ENCODE results near the gene PYCARD.
"Not testable (repeated sequence)": the region's sequence is repeated elsewhere in the genome, so short reads cannot be mapped to it uniquely, and the experiment has no call there.

The PYCARD gene

DNA sequence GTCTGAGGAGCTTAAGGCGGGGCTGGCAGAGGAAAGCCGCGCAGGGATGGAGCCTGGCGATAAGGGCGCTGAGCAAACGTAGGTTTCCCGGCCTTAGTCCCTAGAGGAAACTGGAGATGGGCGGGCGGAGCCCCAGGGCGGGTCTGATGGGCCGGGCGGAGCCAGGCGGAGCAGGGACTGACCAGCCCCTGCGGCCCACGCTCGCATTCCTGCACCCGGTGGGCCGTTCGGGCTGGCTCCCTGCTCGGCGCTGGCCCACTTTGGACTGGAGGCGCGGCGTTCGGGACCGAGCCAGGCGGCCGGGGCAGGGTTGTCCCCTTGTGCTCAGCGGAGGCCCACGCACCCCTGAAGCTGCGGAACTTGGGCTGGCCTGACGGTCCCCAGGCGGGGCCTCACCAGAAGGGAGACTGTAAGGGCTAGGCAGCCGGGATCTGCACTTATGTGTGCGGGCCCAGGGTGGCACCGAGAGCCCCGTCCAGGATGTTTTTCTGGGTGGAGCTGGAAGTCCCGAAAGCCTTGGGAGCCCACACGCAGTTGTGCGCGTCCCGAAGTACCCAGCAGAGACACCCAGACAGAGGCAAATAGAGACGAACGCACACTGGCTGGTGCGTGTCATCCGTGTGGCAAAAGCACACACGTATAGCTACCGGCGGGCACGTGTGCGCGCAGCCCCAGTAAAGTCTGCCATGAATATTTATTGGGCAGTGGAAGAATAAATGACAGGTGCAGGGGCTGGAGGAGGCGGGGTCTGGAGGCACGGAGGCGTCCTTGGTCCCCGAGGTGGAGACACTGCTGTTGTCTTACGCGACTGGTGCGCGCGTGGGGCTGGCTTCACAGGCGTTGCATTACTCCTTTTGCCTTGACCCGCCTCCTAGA is 13.0 kb upstream of the PYCARD start:
- no peak for DNase-seq (ENCODE audit: low spot score)

DNA sequence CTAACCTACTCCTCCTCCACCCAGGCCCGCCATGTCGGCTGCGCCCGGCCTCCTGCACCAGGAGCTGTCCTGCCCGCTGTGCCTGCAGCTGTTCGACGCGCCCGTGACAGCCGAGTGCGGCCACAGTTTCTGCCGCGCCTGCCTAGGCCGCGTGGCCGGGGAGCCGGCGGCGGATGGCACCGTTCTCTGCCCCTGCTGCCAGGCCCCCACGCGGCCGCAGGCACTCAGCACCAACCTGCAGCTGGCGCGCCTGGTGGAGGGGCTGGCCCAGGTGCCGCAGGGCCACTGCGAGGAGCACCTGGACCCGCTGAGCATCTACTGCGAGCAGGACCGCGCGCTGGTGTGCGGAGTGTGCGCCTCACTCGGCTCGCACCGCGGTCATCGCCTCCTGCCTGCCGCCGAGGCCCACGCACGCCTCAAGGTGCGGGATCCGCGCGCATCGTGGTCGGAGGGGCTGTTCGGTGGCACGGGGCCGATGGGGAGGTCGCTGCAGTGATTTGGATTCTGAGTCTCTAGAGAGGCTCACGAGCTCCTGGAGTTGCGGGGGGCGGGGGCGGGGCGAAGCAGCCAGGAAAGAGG is 12.2 kb upstream of the PYCARD start:
- no peak for DNase-seq (ENCODE audit: low spot score)

DNA sequence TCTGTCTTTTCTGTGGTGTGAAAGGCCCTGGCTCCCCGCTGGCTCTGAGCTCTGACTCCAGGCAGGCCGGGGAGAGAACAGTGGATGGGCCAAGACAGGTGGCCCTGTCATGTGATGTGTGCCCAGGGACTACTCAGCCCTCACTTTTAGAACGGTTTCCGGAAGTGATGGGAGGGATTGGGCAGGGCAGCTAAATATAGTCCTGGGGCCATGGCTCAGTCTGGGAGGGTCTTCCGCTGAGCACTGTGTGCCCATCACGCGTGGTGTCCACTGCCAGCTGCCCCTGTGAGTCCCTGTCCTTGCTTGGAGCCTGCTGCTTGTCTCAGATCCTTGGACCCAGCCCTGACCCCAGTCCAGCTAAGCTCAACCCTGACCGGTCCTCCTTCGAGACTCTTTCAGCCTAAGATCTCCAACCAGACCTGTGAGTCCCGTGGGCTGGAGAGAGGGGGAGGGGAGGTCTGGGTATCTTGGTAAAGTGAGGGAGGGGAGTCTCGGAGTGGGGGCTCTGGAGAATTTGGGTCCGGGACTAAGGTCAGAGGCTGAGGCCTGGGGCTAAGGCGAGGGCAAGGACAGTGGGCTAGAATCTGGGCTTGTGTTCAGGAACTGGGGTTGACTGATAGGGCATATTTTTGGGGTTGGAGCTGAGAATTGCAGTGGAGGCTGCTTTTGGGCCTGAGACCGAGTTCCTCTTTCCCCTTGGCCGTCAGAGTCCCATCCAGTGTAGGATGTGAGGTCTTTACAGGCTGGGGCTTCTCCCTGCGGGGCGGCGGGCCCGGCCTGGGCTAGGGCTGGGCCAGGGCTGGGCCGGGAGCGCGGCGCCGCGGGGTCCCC is 11.5 kb upstream of the PYCARD start, which contains the start of gene TRIM72:
Gene TRIM72, plus strand, starts transcription at position 243 of the 831 bp plus-strand sequence. CDS start 620 bp downstream, outside the sequence.
- DNase-seq (ENCODE audit: low spot score) = no peak

DNA sequence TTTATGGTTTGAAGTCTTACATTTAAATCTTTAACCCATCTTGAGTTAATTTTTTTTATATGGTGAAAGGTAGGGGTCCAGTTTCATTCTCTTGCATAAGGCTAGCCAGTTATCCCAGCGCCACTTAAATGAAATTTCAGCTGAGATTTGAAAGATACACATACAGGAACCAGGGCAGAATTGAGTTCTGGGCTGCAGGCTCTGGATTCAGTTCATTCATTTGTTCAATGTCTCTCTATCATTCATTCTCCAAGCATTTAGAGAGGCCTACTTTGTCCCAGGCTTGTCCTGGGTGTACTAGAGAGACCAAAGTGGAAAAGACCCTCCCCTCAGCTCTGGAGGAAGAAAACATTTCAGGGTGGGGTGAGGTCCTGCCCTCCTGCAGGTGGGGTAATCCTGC is 10.8 kb upstream of the PYCARD start:
- no peak for DNase-seq (ENCODE audit: low spot score)

DNA sequence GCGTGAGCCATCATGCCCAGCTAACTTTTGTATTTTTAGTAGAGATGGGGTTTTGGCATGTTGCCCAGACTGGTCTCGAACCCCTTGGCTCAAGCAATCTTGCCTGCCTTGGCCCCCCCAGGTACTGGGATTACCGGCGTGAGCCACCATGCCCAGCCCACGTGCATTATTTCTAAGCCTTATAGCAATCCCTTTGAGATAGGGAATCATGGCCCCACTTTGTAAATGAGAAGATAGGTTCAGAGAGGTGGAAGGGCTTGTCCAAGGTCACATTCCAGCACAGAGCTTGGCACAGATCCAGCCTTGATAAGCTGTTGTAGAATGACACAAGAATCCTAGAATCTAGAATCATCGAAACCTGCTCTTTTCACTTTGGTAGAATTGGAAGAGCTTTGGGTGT is 4.2 kb upstream of the PYCARD start:
- DNase-seq (ENCODE audit: low spot score) = no peak

DNA sequence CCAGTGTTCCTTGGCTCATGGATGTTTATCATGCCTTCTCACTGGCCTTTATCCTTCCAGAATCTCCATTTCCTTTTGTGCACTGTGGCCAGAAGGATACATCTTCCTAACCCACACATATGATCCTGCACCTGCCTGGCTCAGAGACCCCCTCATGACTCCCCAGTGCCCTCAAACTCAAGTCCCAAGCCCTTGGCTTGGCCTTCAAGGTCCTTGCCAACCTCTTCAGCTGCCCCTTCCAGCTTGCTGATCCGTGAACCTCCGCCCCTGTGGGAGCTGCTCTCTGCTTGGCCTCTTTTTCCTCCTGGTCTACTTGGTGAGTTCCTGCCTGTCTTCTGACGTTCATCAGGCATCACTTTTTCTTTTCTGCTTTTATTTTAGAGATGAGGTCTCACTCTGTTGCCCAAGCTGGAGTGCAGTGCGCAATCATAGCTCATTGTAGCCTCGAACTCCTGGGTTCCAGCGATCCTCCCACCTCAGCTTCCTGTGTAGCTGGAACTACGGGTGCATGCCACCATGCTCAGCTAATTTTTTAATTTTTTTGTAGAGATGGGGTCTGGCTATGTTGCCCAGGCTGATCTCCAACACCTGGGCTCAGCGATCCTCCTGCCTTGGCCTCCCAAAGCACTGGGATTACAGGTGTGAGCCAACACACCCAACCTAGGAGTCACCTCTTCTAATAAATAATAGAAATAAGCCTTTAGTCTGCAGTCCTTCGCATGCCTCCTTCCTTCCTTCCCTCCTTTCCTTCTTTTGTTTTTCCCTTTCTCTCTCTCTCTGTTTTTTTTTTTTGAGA is 2.5 kb upstream of the PYCARD start:
- DNase-seq (ENCODE audit: low spot score) = no peak

DNA sequence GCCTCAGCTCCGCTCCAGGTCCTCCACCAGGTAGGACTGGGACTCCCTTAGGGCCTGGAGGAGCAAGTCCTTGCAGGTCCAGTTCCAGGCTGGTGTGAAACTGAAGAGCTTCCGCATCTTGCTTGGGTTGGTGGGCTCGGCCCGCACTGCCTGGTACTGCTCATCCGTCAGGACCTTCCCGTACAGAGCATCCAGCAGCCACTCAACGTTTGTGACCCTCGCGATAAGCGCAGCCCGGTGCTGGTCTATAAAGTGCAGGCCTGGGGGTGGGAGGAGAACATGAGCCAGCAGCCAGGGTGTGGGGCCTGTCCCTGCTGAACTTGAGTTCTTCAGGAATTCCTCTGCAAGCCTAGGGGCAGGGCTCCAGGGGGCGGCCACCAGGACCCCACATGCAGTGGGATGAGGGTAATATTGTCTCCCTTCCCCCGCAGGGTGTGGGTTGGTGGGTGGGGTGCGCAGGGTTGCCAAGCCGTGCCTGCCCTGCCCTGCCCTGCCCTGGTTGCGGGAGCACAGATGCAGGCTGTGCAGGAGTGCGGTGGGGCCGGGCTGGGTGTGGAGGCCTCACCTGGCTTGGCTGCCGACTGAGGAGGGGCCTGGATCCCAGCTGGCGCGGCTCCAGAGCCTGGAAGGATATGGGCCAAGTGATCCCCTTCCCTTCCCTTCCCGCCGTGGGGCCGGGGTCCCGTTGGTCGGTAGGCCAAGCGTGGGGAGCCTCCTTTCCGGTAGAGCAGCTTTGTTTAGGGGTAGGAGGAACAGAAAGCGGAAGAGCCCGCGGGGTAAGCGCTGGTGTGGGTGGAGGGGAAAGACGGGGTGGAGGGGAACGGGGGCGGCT is 762 bp downstream of the PYCARD start:
- peak; percentile 30 for DNase-seq (ENCODE audit: low spot score)

DNA sequence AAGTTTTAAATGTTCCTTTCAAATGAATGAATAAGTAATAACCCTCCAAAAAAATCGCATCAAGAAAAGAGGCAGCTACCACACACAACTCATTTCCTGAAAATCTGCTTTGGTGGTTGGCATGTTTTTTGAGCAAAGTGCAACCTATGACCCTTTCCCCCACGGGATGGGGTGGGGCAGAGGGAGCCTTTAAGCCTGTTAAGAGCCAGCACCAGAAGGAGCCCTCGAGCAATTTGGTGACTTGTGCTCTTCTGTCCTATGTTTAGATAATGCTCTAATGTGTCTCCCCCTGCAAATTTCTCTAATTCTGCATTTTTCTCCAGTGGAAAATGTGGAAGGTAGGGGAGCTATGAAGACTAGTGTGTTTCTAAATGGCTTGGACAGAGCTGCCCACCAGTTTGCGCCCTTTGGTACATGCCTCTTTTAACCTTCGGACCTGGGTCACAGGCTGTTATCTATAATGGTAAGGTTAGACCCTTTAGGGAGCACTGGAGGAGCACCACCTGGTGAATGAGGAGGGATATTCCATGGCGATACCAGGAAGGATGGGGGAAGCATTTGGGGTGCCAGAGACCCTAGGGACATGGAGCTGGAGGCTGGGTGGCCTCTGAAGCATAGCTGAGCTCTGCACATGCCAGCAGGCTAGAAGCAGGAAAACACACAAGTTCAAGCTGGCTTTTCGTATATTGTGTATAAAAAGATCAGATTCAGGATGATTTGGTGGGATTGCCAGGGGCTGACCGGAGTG is 1.6 kb downstream of the PYCARD start:
- peak; percentile 51 for DNase-seq (ENCODE audit: low spot score)

DNA sequence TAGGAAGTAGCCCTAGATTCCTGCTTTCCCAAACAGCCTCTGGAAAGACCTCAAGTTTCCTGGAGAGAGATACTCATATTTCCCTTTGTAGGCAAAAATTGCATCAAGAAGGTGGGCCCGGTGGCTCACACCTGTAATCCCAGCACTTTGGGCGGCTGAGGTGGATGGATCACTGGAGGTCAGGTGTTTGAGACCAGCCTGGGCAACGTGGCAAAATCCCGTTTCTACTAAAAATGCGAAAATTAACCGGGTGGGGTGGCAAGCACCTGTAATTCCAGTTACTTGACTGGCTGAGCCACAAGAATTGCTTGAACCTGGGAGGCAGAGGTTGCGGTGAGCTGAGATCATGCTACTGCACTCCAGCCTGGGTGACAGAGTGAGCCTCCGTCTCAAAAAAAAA is 2.4 kb downstream of the PYCARD start:
- not testable (repeated sequence) for DNase-seq (ENCODE audit: low spot score)

DNA sequence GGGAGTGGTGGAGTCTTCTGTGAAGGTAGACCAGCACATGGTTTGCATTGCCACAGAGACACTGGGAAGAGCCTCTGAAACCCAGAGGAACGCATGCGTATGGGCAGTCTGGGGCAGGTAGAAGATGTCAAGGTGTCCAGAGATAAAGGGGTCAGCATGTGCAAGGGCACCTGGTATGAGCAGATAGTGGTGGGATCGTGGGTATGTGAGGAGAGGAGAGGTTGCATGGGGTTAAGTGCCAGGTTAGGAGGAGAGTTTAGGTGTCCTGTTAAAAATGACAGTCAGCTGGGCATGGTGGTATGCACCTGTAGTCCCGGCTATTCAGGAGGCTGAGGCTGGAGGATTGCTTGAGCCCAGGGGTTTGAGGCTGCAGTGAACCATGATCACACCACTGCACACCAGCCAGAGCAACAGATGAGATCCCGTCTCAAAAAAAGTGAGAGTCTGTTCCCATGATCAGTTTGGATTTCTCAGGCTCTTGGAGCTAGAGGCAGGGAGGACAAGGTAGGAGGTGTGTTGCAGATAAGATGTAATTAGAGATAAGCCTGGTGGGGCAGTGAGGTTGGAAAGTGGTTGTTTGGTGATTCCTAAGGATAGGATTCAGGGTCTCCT is 3.0 kb downstream of the PYCARD start:
- DNase-seq (ENCODE audit: low spot score) = no peak

DNA sequence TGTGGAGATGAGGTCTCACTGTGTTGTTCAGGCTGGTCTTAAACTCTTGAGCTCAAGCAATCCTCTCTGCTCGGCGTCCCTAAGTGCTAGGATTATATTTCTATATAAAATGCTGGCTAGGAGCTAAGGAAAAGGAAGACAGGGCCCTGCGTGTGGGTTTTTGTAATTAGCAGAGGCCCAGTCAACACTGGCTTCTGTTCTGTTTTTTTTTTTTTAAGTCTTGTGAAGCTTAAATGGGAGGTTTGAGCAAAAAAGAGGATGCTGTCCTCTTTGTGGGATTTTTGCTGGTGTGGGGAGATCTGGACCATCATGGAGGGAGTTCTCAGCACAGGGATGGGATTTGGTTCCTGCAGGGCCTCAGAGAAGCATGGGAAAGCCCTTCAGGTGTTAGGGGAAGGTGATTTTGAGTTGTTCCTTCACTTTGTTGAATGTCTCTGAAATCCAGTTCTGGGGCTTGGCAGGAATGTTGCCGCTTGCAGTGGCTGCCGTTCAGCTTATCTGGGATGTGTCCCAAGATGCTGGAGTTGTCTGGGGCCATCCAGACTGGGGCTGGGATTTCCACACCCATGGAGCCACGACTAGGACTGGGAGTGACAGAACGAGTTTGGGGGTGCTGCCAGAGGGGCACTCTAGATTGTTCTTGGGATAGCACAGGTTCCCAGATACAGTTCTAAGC is 4.2 kb downstream of the PYCARD start:
- DNase-seq (ENCODE audit: low spot score) = no peak

DNA sequence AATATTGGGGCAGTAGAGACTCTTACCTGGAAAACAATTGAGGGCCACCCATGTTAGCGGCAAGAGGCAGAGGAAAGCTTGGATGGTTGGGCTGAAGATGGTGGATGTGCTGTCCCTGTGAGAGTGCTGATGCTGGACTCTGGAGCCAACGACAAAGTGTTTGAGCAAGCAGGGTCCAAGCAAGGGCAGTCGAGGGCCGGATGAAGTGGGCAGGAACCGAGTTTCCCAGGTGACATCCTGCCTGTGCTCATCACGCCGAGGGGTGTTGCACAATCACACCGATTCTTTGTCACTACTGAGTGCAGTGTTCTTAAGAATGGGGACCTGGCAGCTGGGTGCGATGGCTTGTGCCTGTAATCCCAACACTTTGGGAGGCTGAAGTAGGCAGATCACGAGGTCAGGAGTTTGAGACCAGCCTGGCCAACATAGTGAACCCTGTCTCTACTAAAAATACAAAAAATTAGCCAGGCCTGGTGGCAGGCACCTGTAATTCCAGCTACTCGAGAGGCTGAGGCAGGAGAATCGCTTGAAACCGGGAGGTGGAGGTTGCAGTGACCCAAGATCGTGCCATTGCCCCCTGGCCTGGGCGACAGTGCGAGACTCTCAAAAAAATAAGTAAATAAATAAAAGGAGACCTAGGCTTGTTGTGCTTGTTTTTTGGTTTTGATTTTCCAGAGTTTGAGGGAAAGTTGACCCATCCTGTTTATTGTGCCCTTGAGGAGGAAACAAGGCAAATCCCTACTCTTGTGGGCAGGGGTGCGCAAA is 6.1 kb downstream of the PYCARD start:
- no peak for DNase-seq (ENCODE audit: low spot score)

DNA sequence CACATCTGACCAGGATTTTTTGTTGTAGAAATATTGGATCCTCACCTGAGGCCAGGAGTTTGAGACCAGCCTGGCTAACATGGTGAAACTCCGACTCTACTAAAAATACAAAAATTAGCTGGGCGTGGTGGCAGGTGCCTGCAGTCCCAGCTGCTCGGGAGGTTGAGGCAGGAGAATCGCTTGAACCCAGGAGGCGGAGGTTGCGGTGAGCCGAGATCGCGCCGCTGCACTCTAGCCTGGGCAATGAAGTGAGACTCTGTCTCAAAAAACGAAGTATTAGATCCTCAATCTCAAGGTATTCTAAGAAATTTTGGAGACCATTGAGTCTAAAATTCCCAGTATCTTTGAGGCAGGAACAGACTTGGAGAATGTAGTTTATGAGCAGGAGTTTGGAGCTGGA is 6.7 kb downstream of the PYCARD start:
- not testable (repeated sequence) for DNase-seq (ENCODE audit: low spot score)

DNA sequence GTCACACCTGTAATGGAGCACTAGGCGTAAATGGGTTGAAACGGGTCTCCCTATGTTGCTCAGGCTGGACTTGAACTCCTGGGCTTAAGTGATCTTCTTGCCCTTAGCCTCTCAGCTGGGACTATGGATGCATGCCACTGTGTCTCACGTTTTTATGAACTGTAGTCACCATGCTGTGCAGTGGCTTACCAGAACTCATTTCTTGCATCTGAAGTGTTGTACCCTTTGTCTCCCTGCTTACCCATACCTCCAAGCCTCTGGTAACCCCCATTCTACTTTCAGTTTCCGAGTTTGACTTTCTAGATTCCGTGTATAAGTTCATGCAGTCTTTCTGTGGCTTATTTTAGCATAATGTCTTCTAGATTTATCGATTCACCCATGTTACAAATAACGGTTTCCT is 7.7 kb downstream of the PYCARD start:
- no peak for DNase-seq (ENCODE audit: low spot score)

DNA sequence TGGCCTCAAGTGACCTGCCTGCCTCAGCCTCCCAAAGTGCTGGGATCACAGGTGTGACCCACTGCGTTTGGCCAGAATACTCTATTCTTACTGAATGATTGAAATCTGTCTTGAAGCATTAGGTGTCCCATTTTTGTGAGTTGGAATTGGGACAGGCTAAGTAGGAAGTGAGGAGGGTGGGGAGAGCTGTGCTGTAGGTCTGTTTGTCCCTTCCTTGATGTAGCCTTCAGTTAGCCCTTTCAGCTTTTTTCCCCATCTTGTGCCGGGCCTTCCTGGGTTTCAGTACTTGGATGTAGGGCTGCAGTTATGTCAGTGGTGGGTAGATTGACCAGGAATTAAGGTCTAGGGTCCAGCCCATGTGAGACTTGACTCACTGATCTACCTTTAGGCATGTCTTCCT is 8.7 kb downstream of the PYCARD start:
- DNase-seq (ENCODE audit: low spot score) = no peak

DNA sequence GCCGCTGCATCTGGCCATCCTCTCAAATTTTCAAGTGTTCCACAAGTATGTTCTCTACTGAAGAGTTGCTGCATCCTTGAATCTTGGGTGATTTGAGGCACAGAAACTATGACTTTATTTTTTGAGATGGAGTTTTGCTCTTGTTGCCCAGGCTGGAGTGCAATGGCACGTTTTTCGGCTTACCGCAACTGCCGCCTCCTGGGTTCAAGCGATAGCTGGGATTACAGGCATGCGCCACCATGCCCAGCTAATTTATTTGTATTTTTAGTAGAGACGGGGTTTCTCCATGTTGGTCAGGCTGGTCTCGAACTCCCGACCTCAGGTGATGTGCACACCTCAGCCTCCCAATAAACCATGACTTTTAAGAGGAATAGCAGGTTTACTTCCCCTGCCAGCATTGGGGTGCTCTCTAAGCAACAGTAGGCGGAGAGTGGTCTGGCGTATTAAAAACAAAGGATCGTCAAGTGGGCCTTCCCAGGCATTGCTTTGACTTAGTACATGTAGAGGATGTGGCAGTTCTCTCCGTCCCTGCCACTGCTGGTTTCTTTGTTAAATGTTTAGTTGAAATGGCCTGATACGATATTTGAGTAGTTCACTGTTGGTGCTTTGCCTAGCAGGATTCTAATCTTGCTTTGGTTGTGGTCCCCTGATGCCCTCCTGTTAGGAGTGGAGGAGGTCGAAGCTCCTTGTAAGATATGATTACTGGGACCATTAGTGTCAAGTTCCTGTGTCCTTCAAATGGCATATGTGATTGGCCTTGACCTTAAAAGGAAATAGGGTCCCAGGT is 9.5 kb downstream of the PYCARD start:
- no peak for DNase-seq (ENCODE audit: low spot score)

DNA sequence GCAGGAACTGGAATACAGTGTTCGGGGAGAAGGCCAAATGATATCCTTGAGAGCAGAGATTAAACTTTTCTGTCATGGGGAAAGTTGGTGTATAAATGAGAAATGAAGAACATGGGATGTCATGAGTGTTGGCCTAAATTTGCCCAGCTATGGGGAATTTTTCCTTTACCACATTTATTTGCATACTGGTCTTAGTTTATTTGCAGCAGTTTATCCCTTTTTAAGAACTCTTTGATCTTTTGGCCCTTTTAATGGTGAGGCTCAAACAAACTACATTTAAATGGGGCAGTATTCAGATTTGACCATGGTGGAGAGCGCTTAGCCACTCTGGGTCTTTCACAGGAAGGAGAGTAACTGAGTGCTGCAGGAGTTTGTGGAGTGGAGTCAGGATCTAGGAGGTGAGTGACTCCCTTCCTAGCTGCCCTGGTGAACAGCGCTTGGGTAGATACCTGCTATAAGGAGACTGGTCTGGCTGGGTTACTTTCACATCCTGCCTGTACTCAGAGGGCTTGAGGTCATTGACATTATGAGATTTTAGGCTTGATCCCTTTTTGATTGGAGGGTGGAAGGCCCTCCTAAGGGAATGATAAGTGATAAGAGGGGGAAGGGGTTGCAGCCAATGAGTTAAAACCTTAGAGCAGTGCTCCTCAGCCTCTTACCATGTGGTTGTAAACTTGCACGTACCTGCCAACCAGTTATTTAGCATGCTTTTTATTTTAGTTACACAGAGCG is 10.7 kb downstream of the PYCARD start:
- no peak for DNase-seq (ENCODE audit: low spot score)
